K562 (cell line): Measurements from ENCODE around the gene GLIS1. TPM values are rescaled to one million over a fixed set of nuclear protein-coding genes. Genes with fewer than 3 reads are reported as not detected.

ENCODE experiments used
- REST ChIP-seq, 2 experiments: fragments of 450-650 bp; formaldehyde crosslinking in 1 of 2; IDR thresholded peaks; 2 replicates each; pipeline versions ENCODE4 v1.4.0 to v1.6.1; 2014 to 2020; ENCODE audit warnings: mild to moderate bottlenecking in 2 of 2, borderline replicate concordance in 1 of 2, low read depth in 1 of 2
- SP2 ChIP-seq: IDR thresholded peaks from 2 replicates; pipeline ENCODE4 v1.6.1; 2011; ENCODE audit warnings: mild to moderate bottlenecking, low read depth, low read length, moderate library complexity; ENCODE audit not compliant: poor library complexity, severe bottlenecking; ENCODE audit errors: extremely low read depth
- polyA plus RNA-seq, 8 experiments: library from polyadenylated mRNA; depleted of rRNA in 4 of 8; stranded (reverse) in 5 of 8; unstranded in 3 of 8; fragments of >200 nt; fragmentation: Nextera tagmentation in 2 of 8; fragmentation: Illumina TruSeq in 1 of 8; extraction: Ambion mirVana in 2 of 8; extraction: Trizol in 1 of 8; gene quantifications; 2 replicates each; pipeline versions ENCODE4 v1.2.1 to v1.2.3, GENCODE V29; 2011 to 2014; ENCODE audit warnings: inconsistent platforms in 1 of 8, missing spikeins in 1 of 8
- total RNA-seq, 7 experiments: library from RNA; depleted of rRNA in 6 of 7; stranded (reverse); fragments of >200 nt in 6 of 7; fragmentation: Illumina TruSeq in 2 of 7; extraction: Trizol in 2 of 7; gene quantifications; 2 replicates each; pipeline versions ENCODE4 v1.2.1 to v1.2.3, GENCODE V29; 2011 to 2021; ENCODE audit warnings: low replicate concordance in 1 of 7

Gene GLIS1
- total and polyA plus RNA-seq, 9 of the 15 experiments (the other 6 are each of a cell fraction or from before 2014, with no cell fraction given), result not detected

- TF ChIP-seq REST (IDR thresholded peaks at IDR 0.05; ENCODE audit: borderline replicate concordance), result peak; percentile 86
- TF ChIP-seq REST (CRISPR knock-in tag; IDR thresholded peaks at IDR 0.05; ENCODE audit: low read depth), result no peak
- no peak for TF ChIP-seq SP2
These were observed 253.2 kb downstream of the GLIS1 start (continued) for GRCh38 chr1:53485478-53486394.
